ENCODE measurements around the gene CDH2.

- TF ChIP-seq POLR2AphosphoS5 (IDR thresholded peaks at IDR 0.05; ENCODE audit: low read depth, low read length) (no peak), POU2F2 (IDR thresholded peaks at IDR 0.05; ENCODE audit: low read depth, low read length) (no peak), POLR2A (IDR thresholded peaks at IDR 0.05; ENCODE audit: low read depth, low read length) (no peak), SPI1 (IDR thresholded peaks at IDR 0.05; ENCODE audit: low read depth, low read length) (no peak)
These were observed 254.2 kb downstream of the CDH2 start for GRCh38 chr18:27922780-27923179.

All from GM12891 (cell line).